Brain pericyte (primary cell): ENCODE results near the gene OLIG1.

ENCODE experiments used
- DNase-seq: peaks from one replicate; pipeline ENCODE4 v3.0.0-alpha.2; 2012; ENCODE audit warnings: low read depth, low spot score

Gene OLIG1, protein sequence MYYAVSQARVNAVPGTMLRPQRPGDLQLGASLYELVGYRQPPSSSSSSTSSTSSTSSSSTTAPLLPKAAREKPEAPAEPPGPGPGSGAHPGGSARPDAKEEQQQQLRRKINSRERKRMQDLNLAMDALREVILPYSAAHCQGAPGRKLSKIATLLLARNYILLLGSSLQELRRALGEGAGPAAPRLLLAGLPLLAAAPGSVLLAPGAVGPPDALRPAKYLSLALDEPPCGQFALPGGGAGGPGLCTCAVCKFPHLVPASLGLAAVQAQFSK

DNA sequence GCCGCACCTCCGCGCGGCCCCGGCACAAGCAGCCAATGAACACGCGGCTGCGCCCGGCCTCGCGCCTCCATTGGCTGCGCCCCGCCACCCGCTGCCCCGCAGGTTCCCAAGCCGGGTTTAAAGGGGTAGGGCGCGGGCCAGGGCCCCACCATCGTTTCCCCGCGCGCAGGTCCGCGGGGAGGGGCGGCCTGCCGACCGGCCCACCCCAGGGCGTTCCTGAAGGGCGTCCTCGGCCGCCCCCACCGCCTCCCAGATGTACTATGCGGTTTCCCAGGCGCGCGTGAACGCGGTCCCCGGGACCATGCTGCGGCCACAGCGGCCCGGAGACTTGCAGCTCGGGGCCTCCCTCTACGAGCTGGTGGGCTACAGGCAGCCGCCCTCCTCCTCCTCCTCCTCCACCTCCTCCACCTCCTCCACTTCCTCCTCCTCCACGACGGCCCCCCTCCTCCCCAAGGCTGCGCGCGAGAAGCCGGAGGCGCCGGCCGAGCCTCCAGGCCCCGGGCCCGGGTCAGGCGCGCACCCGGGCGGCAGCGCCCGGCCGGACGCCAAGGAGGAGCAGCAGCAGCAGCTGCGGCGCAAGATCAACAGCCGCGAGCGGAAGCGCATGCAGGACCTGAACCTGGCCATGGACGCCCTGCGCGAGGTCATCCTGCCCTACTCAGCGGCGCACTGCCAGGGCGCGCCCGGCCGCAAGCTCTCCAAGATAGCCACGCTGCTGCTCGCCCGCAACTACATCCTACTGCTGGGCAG is at the start of gene OLIG1:
Gene OLIG1 (plus strand): TSS at position 148 of the 750 bp plus-strand sequence. CDS start 106 bp downstream, at position 254.
- DNase-seq, result no peak

GRCh38 chr21:33020558-33021100 is 49.3 kb upstream of the OLIG1 start:
- no peak for DNase-seq

- no peak for DNase-seq
These were observed 48.8 kb upstream of the OLIG1 start for GRCh38 chr21:33021150-33021549.

DNA sequence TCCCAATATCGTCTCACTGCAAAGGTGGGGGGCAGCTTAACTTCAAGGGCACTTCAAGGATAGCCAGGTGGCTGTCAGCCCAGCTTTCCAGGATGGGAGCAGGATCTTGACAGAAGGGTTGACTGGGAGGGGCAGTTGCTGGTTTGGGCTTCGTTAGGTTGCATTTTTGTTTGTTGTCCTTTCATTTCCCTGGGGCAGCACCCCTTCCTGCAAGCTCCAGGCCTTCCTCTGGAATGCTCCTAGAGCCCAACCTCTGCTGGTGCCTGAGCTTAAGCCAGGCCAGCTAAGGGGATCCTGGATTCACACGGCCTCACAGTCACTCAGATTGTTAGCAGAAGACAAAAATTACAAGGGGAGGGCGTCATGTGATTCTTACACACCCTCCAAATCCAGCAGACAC is 48.3 kb upstream of the OLIG1 start:
- DNase-seq, result no peak

DNA sequence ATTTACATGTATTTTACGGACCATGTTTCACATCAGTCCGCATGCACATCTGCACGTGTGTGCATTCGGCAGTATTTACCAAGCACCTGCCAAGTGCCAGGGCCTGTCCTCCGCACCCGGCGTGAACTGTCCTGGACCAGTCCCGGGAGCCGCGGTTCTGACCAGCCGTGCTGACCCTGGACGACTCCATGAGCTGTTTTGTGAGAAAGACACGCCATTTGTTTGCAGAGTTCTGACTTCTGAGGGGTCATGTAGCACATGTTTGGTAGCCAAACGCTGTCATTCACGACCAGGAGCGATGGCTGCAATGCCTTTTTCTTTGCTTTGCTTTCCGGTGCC is 47.5 kb upstream of the OLIG1 start:
- DNase-seq, result no peak

- DNase-seq, result no peak
These were observed 46.9 kb upstream of the OLIG1 start for GRCh38 chr21:33022828-33023573.

GRCh38 chr21:33023574-33024200 is 46.3 kb upstream of the OLIG1 start:
- DNase-seq, result no peak

- DNase-seq, result no peak
These were observed 45.5 kb upstream of the OLIG1 start for GRCh38 chr21:33024201-33025103.

DNA sequence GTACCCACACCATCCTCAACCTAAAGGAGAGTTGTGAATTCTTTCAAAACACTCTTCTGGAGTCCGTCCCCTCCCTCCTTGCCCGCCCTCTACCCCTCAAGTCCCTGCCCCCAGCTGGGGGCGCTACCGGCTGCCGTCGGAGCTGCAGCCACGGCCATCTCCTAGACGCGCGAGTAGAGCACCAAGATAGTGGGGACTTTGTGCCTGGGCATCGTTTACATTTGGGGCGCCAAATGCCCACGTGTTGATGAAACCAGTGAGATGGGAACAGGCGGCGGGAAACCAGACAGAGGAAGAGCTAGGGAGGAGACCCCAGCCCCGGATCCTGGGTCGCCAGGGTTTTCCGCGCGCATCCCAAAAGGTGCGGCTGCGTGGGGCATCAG is 44.8 kb upstream of the OLIG1 start:
- DNase-seq, result no peak

GRCh38 chr21:33025489-33026442 is 44.2 kb upstream of the OLIG1 start, which contains the start of gene OLIG2:
TSS of gene OLIG2 (plus strand) at chr21:33025935. CDS start at chr21:33026863, 928 bp downstream.
- DNase-seq, result no peak

GRCh38 chr21:33026443-33026858 is 43.5 kb upstream of the OLIG1 start:
- DNase-seq, result no peak

DNA sequence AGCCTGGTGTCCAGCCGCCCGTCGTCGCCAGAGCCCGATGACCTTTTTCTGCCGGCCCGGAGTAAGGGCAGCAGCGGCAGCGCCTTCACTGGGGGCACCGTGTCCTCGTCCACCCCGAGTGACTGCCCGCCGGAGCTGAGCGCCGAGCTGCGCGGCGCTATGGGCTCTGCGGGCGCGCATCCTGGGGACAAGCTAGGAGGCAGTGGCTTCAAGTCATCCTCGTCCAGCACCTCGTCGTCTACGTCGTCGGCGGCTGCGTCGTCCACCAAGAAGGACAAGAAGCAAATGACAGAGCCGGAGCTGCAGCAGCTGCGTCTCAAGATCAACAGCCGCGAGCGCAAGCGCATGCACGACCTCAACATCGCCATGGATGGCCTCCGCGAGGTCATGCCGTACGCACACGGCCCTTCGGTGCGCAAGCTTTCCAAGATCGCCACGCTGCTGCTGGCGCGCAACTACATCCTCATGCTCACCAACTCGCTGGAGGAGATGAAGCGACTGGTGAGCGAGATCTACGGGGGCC is 43.0 kb upstream of the OLIG1 start:
- no peak for DNase-seq

GRCh38 chr21:33027401-33028286 is 42.3 kb upstream of the OLIG1 start:
- DNase-seq, result no peak

DNA sequence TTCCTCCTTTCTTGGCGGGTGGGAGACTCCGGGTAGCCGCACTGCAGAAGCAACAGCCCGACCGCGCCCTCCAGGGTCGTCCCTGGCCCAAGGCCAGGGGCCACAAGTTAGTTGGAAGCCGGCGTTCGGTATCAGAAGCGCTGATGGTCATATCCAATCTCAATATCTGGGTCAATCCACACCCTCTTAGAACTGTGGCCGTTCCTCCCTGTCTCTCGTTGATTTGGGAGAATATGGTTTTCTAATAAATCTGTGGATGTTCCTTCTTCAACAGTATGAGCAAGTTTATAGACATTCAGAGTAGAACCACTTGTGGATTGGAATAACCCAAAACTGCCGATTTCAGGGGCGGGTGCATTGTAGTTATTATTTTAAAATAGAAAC is 41.7 kb upstream of the OLIG1 start:
- DNase-seq, result no peak

DNA sequence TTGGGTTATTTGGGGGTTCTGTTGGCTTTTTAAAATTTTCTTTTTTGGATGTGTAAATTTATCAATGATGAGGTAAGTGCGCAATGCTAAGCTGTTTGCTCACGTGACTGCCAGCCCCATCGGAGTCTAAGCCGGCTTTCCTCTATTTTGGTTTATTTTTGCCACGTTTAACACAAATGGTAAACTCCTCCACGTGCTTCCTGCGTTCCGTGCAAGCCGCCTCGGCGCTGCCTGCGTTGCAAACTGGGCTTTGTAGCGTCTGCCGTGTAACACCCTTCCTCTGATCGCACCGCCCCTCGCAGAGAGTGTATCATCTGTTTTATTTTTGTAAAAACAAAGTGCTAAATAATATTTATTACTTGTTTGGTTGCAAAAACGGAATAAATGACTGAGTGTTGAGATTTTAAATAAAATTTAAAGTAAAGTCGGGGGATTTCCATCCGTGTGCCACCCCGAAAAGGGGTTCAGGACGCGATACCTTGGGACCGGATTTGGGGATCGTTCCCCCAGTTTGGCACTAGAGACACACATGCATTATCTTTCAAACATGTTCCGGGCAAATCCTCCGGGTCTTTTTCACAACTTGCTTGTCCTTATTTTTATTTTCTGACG is 41.1 kb upstream of the OLIG1 start:
- no peak for DNase-seq

GRCh38 chr21:33029385-33029921 is 40.5 kb upstream of the OLIG1 start:
- no peak for DNase-seq

DNA sequence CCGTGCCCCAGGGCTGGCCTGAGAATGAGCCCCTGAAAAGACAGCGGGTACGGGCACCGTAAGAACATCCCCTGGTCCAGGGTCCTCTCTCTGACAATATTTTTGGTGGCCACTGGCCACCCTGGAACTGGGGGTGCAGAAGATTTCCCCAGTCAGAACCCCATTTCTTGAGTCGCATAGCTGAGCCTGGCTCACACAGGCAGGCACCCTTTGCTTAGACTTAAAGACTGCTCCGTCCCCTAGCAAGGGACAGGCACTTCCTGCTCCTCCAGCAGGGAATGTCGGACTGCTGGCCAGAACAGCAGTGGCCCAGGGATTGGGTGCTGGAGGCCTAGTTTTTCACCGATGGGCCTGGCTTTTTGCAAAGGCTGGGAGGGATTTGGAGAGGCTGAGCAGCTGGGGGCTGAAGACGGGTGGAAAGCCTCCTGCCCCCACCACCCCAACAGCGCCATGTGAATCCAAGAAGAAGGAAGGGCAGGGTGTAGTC is 39.9 kb upstream of the OLIG1 start:
- DNase-seq, result no peak
